ENCODE data around the gene ZNF614. TPM values are rescaled to one million over a fixed set of nuclear protein-coding genes. Genes with fewer than 3 reads are reported as not detected.

The ZNF614 gene
- total and polyA plus RNA-seq, 2 of the 13 experiments (the other 11 are each of a cell fraction or from before 2014, with no cell fraction given), result 13.0 to 22.8 TPM

DNA sequence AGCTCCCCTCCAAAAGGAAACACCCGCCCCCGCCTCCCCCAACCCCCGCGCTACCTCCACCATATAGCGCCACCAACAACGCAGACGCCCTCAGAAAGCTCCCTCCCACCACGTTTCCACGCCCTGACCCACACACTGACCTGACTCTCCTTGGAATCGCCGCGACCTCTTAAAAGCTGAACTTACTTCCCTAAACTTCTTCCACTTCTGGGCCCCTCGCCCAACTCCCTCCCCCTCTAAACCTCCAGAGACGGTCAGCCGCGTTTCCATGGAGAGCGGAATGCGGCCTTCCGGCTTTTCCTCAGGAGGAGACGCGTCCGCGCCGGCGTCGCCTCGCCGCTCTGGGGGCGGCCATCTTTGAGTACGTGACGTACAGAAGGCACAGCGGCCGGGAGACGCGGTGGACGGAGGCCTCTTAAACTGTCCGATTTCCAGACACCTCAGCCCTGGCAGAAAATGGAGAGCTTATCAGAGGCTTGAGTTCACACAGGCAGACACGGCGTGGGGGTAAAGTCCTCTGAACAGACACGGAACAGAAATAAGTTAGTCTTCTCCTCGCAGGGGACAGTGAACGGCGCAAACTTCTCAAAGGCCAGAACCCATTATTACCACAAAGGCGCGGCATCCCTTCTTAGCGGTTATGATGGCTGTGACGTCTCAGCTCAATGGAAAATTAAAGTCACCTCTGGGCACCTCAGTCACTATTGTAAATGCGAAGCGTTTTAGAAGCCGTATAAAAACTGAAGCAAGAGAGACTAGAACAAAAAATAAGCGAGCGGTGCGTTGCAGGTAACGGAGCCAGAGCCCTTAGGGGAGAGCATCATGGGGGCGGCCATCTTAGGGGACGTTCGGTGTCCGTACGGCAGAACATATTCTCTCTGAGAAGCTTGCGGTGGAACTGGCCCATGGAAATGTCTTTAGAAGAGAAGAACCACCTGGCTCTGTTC is 20.6 kb upstream of the ZNF614 start, which contains the start of gene ZNF432 (continued):
- TF ChIP-seq, protein P1, sequence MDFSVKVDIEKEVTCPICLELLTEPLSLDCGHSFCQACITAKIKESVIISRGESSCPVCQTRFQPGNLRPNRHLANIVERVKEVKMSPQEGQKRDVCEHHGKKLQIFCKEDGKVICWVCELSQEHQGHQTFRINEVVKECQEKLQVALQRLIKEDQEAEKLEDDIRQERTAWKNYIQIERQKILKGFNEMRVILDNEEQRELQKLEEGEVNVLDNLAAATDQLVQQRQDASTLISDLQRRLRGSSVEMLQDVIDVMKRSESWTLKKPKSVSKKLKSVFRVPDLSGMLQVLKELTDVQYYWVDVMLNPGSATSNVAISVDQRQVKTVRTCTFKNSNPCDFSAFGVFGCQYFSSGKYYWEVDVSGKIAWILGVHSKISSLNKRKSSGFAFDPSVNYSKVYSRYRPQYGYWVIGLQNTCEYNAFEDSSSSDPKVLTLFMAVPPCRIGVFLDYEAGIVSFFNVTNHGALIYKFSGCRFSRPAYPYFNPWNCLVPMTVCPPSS (IDR thresholded peaks at IDR 0.05), result no peak
- peak; percentile 54; the same call in 1 of the 2 replicates for TF ChIP-seq ZNF891 (CRISPR knock-in tag; IDR thresholded peaks at IDR 0.05)
- no peak for TF ChIP-seq ZNF530 (CRISPR knock-in tag; IDR thresholded peaks at IDR 0.05; ENCODE audit: low read depth)
- TF ChIP-seq, protein P2, sequence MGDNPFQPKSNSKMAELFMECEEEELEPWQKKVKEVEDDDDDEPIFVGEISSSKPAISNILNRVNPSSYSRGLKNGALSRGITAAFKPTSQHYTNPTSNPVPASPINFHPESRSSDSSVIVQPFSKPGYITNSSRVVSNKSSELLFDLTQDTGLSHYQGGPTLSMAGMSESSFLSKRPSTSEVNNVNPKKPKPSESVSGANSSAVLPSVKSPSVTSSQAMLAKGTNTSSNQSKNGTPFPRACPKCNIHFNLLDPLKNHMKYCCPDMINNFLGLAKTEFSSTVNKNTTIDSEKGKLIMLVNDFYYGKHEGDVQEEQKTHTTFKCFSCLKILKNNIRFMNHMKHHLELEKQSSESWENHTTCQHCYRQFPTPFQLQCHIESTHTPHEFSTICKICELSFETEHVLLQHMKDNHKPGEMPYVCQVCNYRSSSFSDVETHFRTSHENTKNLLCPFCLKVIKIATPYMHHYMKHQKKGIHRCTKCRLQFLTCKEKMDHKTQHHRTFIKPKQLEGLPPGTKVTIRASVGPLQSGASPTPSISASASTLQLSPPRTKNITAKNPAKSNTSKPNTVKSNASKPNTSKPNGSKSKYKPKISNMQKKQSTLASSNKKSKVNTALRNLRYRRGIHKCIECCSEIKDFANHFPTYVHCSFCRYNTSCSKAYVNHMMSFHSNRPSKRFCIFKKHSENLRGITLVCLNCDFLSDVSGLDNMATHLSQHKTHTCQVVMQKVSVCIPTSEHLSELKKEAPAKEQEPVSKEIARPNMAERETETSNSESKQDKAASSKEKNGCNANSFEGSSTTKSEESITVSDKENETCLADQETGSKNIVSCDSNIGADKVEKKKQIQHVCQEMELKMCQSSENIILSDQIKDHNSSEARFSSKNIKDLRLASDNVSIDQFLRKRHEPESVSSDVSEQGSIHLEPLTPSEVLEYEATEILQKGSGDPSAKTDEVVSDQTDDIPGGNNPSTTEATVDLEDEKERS (CRISPR knock-in tag; IDR thresholded peaks at IDR 0.05), result peak; percentile 44; the same call in 1 of the 2 replicates
- no peak for TF ChIP-seq ZFP62 (CRISPR knock-in tag; IDR thresholded peaks at IDR 0.05)
- peak; percentile 66; the same call in 1 of the 2 replicates for TF ChIP-seq TAF1 (CRISPR knock-in tag; IDR thresholded peaks at IDR 0.05)
- no peak for TF ChIP-seq SP2 (CRISPR knock-in tag; IDR thresholded peaks at IDR 0.05)
- TF ChIP-seq TEAD2 (CRISPR knock-in tag; IDR thresholded peaks at IDR 0.05), result no peak
- TF ChIP-seq, protein P3, sequence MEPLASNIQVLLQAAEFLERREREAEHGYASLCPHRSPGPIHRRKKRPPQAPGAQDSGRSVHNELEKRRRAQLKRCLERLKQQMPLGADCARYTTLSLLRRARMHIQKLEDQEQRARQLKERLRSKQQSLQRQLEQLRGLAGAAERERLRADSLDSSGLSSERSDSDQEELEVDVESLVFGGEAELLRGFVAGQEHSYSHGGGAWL (CRISPR knock-in tag; IDR thresholded peaks at IDR 0.05), result 0 out of 2 replicates have a peak, but pooled peaks have one; percentile 29
- TF ChIP-seq, protein P4, sequence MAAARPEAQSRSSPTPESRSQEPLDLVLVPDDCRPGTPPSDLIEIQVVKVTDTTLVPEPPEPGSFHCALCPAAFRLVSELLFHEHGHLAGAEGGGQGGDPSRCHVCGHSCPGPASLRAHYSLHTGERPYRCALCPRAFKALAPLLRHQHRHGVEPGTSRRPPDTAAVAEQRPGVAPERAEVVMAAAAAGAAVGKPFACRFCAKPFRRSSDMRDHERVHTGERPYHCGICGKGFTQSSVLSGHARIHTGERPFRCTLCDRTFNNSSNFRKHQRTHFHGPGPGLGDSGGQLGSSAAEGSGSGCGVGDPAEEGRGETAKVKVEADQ (CRISPR knock-in tag; IDR thresholded peaks at IDR 0.05; ENCODE audit: borderline replicate concordance), result no peak
- no peak for TF ChIP-seq EHMT2 (IDR thresholded peaks at IDR 0.05; ENCODE audit: borderline replicate concordance, low read depth, low read length)
- TF ChIP-seq ZNF670 (CRISPR knock-in tag; IDR thresholded peaks at IDR 0.05; ENCODE audit: borderline replicate concordance), result no peak
- no peak for TF ChIP-seq ZNF292 (CRISPR knock-in tag; IDR thresholded peaks at IDR 0.05; ENCODE audit: borderline replicate concordance, low read depth)
- no peak for TF ChIP-seq EEA1 (CRISPR knock-in tag; IDR thresholded peaks at IDR 0.05; ENCODE audit: borderline replicate concordance)
- TF ChIP-seq ZNF382 (CRISPR knock-in tag; IDR thresholded peaks at IDR 0.05; ENCODE audit: borderline replicate concordance), result no peak
- TF ChIP-seq, protein P5, sequence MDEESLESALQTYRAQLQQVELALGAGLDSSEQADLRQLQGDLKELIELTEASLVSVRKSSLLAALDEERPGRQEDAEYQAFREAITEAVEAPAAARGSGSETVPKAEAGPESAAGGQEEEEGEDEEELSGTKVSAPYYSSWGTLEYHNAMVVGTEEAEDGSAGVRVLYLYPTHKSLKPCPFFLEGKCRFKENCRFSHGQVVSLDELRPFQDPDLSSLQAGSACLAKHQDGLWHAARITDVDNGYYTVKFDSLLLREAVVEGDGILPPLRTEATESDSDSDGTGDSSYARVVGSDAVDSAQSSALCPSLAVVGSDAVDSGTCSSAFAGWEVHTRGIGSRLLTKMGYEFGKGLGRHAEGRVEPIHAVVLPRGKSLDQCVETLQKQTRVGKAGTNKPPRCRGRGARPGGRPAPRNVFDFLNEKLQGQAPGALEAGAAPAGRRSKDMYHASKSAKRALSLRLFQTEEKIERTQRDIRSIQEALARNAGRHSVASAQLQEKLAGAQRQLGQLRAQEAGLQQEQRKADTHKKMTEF (CRISPR knock-in tag; IDR thresholded peaks at IDR 0.05), result peak; percentile 64
- no peak for TF ChIP-seq ZSCAN25 (CRISPR knock-in tag; IDR thresholded peaks at IDR 0.05)
- TF ChIP-seq HOXA5 (CRISPR knock-in tag; IDR thresholded peaks at IDR 0.05), result 0 out of 2 replicates have a peak, but pooled peaks have one; percentile 18

Measured in HepG2 (cell line).